GM12865 (cell line): ENCODE results near the gene GBP3.
"Not testable (repeated sequence)": the region's sequence is repeated elsewhere in the genome, so short reads cannot be mapped to it uniquely, and the experiment has no call there.

Experiments
- DNase-seq: peaks from one replicate; pipeline ENCODE4 v3.0.0; 2010; ENCODE audit warnings: low read depth
- H3K4me3 ChIP-seq: 2 replicates; pipeline ENCODE4 v1.5.1; 2011; ENCODE audit warnings: mild to moderate bottlenecking, low read depth, low read length, control low read depth
- CTCF ChIP-seq: IDR thresholded peaks from 2 replicates; pipeline ENCODE4 v1.5.1; 2011; ENCODE audit warnings: low read length, control low read depth, low read depth, inconsistent platforms; ENCODE audit not compliant: insufficient read depth; ENCODE audit errors: missing control alignments

Gene GBP3

GRCh38 chr1:88982055-88982454 lies 40.6 kb downstream of the GBP3 start:
- no peak overlapping the region for H3K4me3 ChIP-seq
- DNase-seq: no peak
- no peak for TF ChIP-seq CTCF

- DNase-seq, H3K4me3 ChIP-seq: not testable (repeated sequence)
These were observed 41.2 kb downstream of the GBP3 start for GRCh38 chr1:88981506-88981905.

GRCh38 chr1:88980870-88981269 lies 41.8 kb downstream of the GBP3 start:
- no peak for TF ChIP-seq CTCF
- no peak for DNase-seq
- no peak overlapping the region for H3K4me3 ChIP-seq

GRCh38 chr1:88979749-88980116 lies 42.9 kb downstream of the GBP3 start:
- TF ChIP-seq CTCF: no peak

GRCh38 chr1:88979054-88979748 lies 43.5 kb downstream of the GBP3 start:
- DNase-seq: no peak
- H3K4me3 ChIP-seq: no peak overlapping the region
- TF ChIP-seq CTCF: no peak

More at GRCh38 chr1:88979749-88980116, 42.9 kb downstream of the GBP3 start:
- no peak for DNase-seq
- H3K4me3 ChIP-seq: no peak overlapping the region

- no peak overlapping the region for H3K4me3 ChIP-seq
- TF ChIP-seq CTCF: no peak
These were observed 46.4 kb downstream of the GBP3 start for GRCh38 chr1:88976235-88976634.

GRCh38 chr1:88974616-88975172 lies 48.0 kb downstream of the GBP3 start:
- not testable (repeated sequence) for H3K4me3 ChIP-seq, DNase-seq

More at GRCh38 chr1:88976235-88976634, 46.4 kb downstream of the GBP3 start:
- no peak for DNase-seq

GRCh38 chr1:88973520-88974137 lies 49.0 kb downstream of the GBP3 start:
- TF ChIP-seq CTCF: peak; percentile 42
- DNase-seq: peak; percentile 58
- H3K4me3 ChIP-seq: no peak overlapping the region
